Endothelial cell of umbilical vein (primary cell): ENCODE results near the gene CD300LF. TPM values are rescaled to one million over a fixed set of nuclear protein-coding genes. Genes with fewer than 3 reads are reported as not detected.

Experiments used
- BruUV-seq: library from RNA; stranded (reverse); fragments of 400-500 nt; replicated peaks from 2 replicates; lab custom pipeline; 2021; lab: Mats Ljungman, UMichigan
- CTCF ChIA-PET: fragments of 300-600, 350-600 bp; sonication (Branson Sonifier 250); formaldehyde crosslinking; loops from one replicate; lab custom pipeline; 2021; ENCODE audit warnings: antibody characterized with exemption, inconsistent platforms; lab: Charles Lee
- POLR2A ChIA-PET: fragments of 300-600, 350-600 bp; sonication (Branson Sonifier 250); formaldehyde crosslinking; loops from one replicate; lab custom pipeline; 2021; ENCODE audit warnings: antibody characterized with exemption, inconsistent platforms; lab: Charles Lee
- DNase-seq: peaks from one replicate; pipeline ENCODE4 v3.0.0-alpha.2; 2011; ENCODE audit warnings: low read depth, low spot score
- FAIRE-seq: peaks from 2 replicates; lab custom pipeline; 2011; peaks lifted over from hg19 to GRCh38; lab: Jason Lieb, UNC
- H2AFZ ChIP-seq: 2 replicates; pipeline ENCODE4 v1.6.0; 2012; ENCODE audit warnings: low read depth, low read length, control low read depth, inconsistent platforms
- H3K27ac ChIP-seq: 2 replicates; pipeline ENCODE4 v1.5.1; 2011; ENCODE audit warnings: low read depth, mild to moderate bottlenecking, control low read depth, low read length, moderate library complexity; ENCODE audit not compliant: insufficient read depth
- H3K27me3 ChIP-seq, 2 experiments: 2 replicates each; pipeline versions ENCODE4 v1.6.0 to v1.6.1; 2011; ENCODE audit warnings: low read length in 2 of 2, mixed read lengths in 1 of 2; ENCODE audit not compliant: control insufficient read depth in 2 of 2, insufficient read depth in 2 of 2
- H3K36me3 ChIP-seq, 2 experiments: 2 replicates in 1 of 2; 3 replicates in 1 of 2; pipeline ENCODE4 v1.5.1; 2011; ENCODE audit warnings: low read length in 2 of 2, mild to moderate bottlenecking in 1 of 2, moderate library complexity in 1 of 2; ENCODE audit not compliant: control insufficient read depth in 2 of 2, insufficient read depth in 2 of 2; ENCODE audit errors: extremely low read depth in 1 of 2
- H3K4me1 ChIP-seq: 3 replicates; pipeline ENCODE4 v1.5.1; 2011; ENCODE audit warnings: mild to moderate bottlenecking, low read length; ENCODE audit not compliant: control insufficient read depth, insufficient read depth; ENCODE audit errors: extremely low read depth
- H3K4me2 ChIP-seq: 2 replicates; pipeline ENCODE4 v1.6.1; 2011; ENCODE audit warnings: low read length, control low read depth, mixed read lengths; ENCODE audit not compliant: insufficient read depth
- H3K4me3 ChIP-seq, 3 experiments: fragments of 200-600 bp in 1 of 3; sonication (generic), shearing (Covaris generic) in 1 of 3; replicated peaks in 1 of 3; 2 replicates each; pipeline ENCODE4 v1.5.1; 2011 to 2016; ENCODE audit warnings: control low read depth in 3 of 3, low read length in 3 of 3, mild to moderate bottlenecking in 2 of 3, inconsistent platforms in 1 of 3, low read depth in 1 of 3, moderate library complexity in 1 of 3; ENCODE audit not compliant: insufficient read depth in 1 of 3
- H3K79me2 ChIP-seq: 2 replicates; pipeline ENCODE4 v1.6.0; 2012; ENCODE audit warnings: low read length, inconsistent platforms; ENCODE audit not compliant: control insufficient read depth, insufficient read depth
- H3K9ac ChIP-seq: replicated peaks from 2 replicates; pipeline ENCODE3; 2011; ENCODE audit warnings: low read length, control low read depth; ENCODE audit not compliant: insufficient read depth; ENCODE audit errors: extremely low read depth
- H3K9me1 ChIP-seq: replicated peaks from 3 replicates; pipeline ENCODE4 v1.6.0; 2011; ENCODE audit warnings: mild to moderate bottlenecking, low read length; ENCODE audit not compliant: control insufficient read depth, insufficient read depth; ENCODE audit errors: extremely low read depth
- H3K9me3 ChIP-seq: replicated peaks from 2 replicates; pipeline ENCODE4 v1.5.1; 2012; ENCODE audit warnings: low read length, inconsistent platforms; ENCODE audit not compliant: control insufficient read depth, insufficient read depth
- H4K20me1 ChIP-seq: replicated peaks from 2 replicates; pipeline ENCODE3; 2011; ENCODE audit warnings: mild to moderate bottlenecking, low read length; ENCODE audit not compliant: control insufficient read depth, insufficient read depth; ENCODE audit errors: extremely low read depth
- EZH2 ChIP-seq: IDR thresholded peaks from 2 replicates; pipeline ENCODE4 v1.6.1; 2012; ENCODE audit warnings: borderline replicate concordance, low read depth, mild to moderate bottlenecking, moderate library complexity, low read length, inconsistent platforms; ENCODE audit not compliant: severe bottlenecking
- GATA2 ChIP-seq: IDR thresholded peaks from 2 replicates; pipeline ENCODE4 v1.7.0; 2011; ENCODE audit warnings: low read depth, mild to moderate bottlenecking, moderate library complexity, mixed read lengths, low read length; ENCODE audit not compliant: insufficient read length, insufficient read depth
- JUN ChIP-seq: IDR thresholded peaks from 2 replicates; pipeline ENCODE4 v1.6.1; 2011; ENCODE audit warnings: borderline replicate concordance, low read depth; ENCODE audit not compliant: insufficient read length, insufficient read depth
- MAX ChIP-seq: IDR thresholded peaks from 2 replicates; pipeline ENCODE4 v1.6.1; 2011; ENCODE audit not compliant: insufficient read depth, insufficient read length
- MYC ChIP-seq: IDR thresholded peaks from one replicate; pipeline ENCODE4 v1.6.1; 2011; ENCODE audit warnings: mild to moderate bottlenecking, low read depth, low read length
- POLR2AphosphoS5 ChIP-seq: IDR thresholded peaks from 2 replicates; pipeline ENCODE4 v1.6.1; 2012; ENCODE audit warnings: low read depth, mild to moderate bottlenecking, control low read depth, low read length, moderate library complexity; ENCODE audit not compliant: insufficient read depth
- dilution Hi-C: fragments of 300-500 bp; cut with MboI; formaldehyde crosslinking; loops from one replicate; pipeline ENCODE4 v1.15.0; 2019; ENCODE audit warnings: low sequenced_read_pairs; ENCODE audit not compliant: extremely low pct_ligation_motif_present
- intact Hi-C: fragments of 100-400 bp; cut with micrococcal nuclease; formaldehyde crosslinking; loops from one replicate; pipeline ENCODE4 v1.10.0; 2022
- polyA plus RNA-seq, 4 experiments: library from polyadenylated mRNA; depleted of rRNA in 3 of 4; stranded (reverse) in 3 of 4; unstranded in 1 of 4; fragments of >200 nt; gene quantifications; 2 replicates each; pipeline versions ENCODE4 v1.2.1 to v1.2.3, GENCODE V29; 2011 to 2012; ENCODE audit warnings: missing spikeins in 1 of 4
- total RNA-seq: library from RNA; stranded (reverse); gene quantifications from 2 replicates; pipeline ENCODE4 v1.2.3, GENCODE V29; 2021

CD300LF gene
- total and polyA plus RNA-seq, 2 donors (not counting 3 experiments of a cell fraction or from before 2014, with no cell fraction given): not detected

- intact Hi-C loops (no loop called here), dilution Hi-C loops (no loop called here)
- CTCF ChIA-PET: no interaction called here
- no peaks in the 10 kb centered on the region for H3K4me1 ChIP-seq
- POLR2A ChIA-PET: no interaction called here
- H2AFZ ChIP-seq: no peak overlapping the region
- TF ChIP-seq EZH2 (no peak), MYC (no peak), JUN (no peak), MAX (no peak), GATA2 (no peak), POLR2AphosphoS5 (no peak)
- FAIRE-seq: no peak
- H3K9ac ChIP-seq: no peak overlapping the region
- H3K27me3 ChIP-seq: no peaks in the 10 kb centered on the region
- no TSS peak for BruUV-seq
- H3K79me2 ChIP-seq: no peaks in the 10 kb centered on the region
- H3K27ac ChIP-seq: no peak overlapping the region
- H3K4me2 ChIP-seq: no peak overlapping the region
- no peak for DNase-seq
- no peaks in the 10 kb centered on the region for H3K36me3 ChIP-seq
- H3K9me1 ChIP-seq: no peaks in the 10 kb centered on the region
- no peaks in the 10 kb centered on the region for H4K20me1 ChIP-seq
- H3K4me3 ChIP-seq: no peak overlapping the region
- no peaks in the 10 kb centered on the region for H3K9me3 ChIP-seq
Measured at GRCh38 chr17:74691151-74691550, 21.6 kb downstream of the CD300LF start.

DNA sequence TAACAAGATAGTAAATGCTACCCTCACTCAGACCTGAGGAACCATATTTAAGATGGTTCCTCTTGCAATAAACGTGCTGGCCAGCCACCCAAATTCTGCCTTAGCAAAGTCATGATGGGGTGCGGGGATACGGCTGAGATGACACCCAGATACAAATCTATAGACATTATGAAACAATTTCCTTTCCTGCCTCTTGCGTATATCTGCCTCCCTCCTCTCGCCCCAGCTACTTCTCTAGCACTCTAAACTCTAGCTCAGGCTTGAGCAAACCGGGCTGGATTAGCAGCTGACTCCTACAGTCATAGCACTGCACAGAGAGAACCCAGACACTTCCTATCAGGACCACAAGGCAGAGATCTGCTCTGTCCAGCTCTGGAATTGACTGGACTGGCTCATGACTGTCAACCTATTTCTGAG, 22.3 kb downstream of the CD300LF start:
- FAIRE-seq (no peak), DNase-seq (no peak)
- Histone ChIP-seq H3K9me1 (no peaks in the 10 kb centered on the region), H3K4me1 (no peaks in the 10 kb centered on the region), H3K79me2 (no peaks in the 10 kb centered on the region), H3K4me2 (no peak overlapping the region), H4K20me1 (no peaks in the 10 kb centered on the region), H3K4me3 (no peak overlapping the region), H2AFZ (no peak overlapping the region), H3K9me3 (no peaks in the 10 kb centered on the region), H3K27me3 (no peaks in the 10 kb centered on the region), H3K9ac (no peak overlapping the region), H3K36me3 (no peaks in the 10 kb centered on the region), H3K27ac (no peak overlapping the region)
- POLR2A ChIA-PET: no interaction called here
- CTCF ChIA-PET: no interaction called here
- no TSS peak for BruUV-seq
- intact Hi-C loops: no loop called here
- TF ChIP-seq MAX (no peak), EZH2 (no peak)
- dilution Hi-C loops: no loop called here
